Chondrocyte (in vitro differentiated cells): ENCODE measurements around the gene SLC22A12. TPM values are rescaled to one million over a fixed set of nuclear protein-coding genes. Genes with fewer than 3 reads are reported as not detected.

ENCODE experiments used
- DNase-seq: peaks from one replicate; pipeline ENCODE4 v3.0.0; 2021; ENCODE audit warnings: mixed read lengths, low spot score
- H3K27ac Mint-ChIP-seq: one replicate; pipeline ENCODE4 v1.8.0; 2021; ENCODE audit warnings: mild to moderate bottlenecking, moderate library complexity, mixed read lengths; ENCODE audit not compliant: unreplicated experiment
- H3K27me3 Mint-ChIP-seq: 2 replicates; pipeline ENCODE4 v1.8.0; 2021; ENCODE audit warnings: low read depth, mixed read lengths
- H3K36me3 Mint-ChIP-seq: 2 replicates; pipeline ENCODE4 v1.8.0; 2021; ENCODE audit warnings: low read depth, mixed read lengths
- H3K4me1 Mint-ChIP-seq: 2 replicates; pipeline ENCODE4 v1.8.0; 2021; ENCODE audit warnings: low read depth, mild to moderate bottlenecking, mixed read lengths
- H3K4me3 Mint-ChIP-seq: one replicate; pipeline ENCODE4 v1.8.0; 2021; ENCODE audit warnings: mild to moderate bottlenecking, moderate library complexity, mixed read lengths; ENCODE audit not compliant: unreplicated experiment
- H3K9me3 Mint-ChIP-seq: 2 replicates; pipeline ENCODE4 v1.8.0; 2021; ENCODE audit warnings: low read depth, mixed read lengths
- CTCF ChIP-seq: fragments of 200-600 bp; sonication (generic); IDR thresholded peaks from 2 replicates; pipeline ENCODE4 v1.5.0; 2021; ENCODE audit warnings: antibody characterized with exemption, mild to moderate bottlenecking, moderate library complexity
- total RNA-seq: library from RNA; stranded (reverse); gene quantifications from 3 replicates; pipeline ENCODE4 v1.2.1, GENCODE V29; 2021

SLC22A12 gene
- total RNA-seq, 1 donor from 2014 or later: not detected

GRCh38 chr11:64607381-64607985 lies 16.5 kb downstream of the SLC22A12 start:
- H3K9me3 Mint-ChIP-seq: no peaks in the 10 kb centered on the region
- H3K27ac Mint-ChIP-seq: no peak overlapping the region
- H3K4me3 Mint-ChIP-seq: no peak overlapping the region
- no peaks in the 10 kb centered on the region for H3K36me3 Mint-ChIP-seq
- peaks cover 16% of the 10 kb centered on the region for H3K27me3 Mint-ChIP-seq
- no peak for TF ChIP-seq CTCF
- peak; percentile 89 for DNase-seq
- H3K4me1 Mint-ChIP-seq: peaks cover 4% of the 10 kb centered on the region

- H3K27me3 Mint-ChIP-seq: peaks cover 16% of the 10 kb centered on the region
- no peak for TF ChIP-seq CTCF
- peaks cover 4% of the 10 kb centered on the region for H3K4me1 Mint-ChIP-seq
- H3K36me3 Mint-ChIP-seq: no peaks in the 10 kb centered on the region
- DNase-seq: no peak
- H3K9me3 Mint-ChIP-seq: no peaks in the 10 kb centered on the region
- no peak overlapping the region for H3K27ac Mint-ChIP-seq
- no peak overlapping the region for H3K4me3 Mint-ChIP-seq
Measured at GRCh38 chr11:64608046-64608445, 17.0 kb downstream of the SLC22A12 start.

- Mint-ChIP-seq H3K27ac (no peak overlapping the region), H3K4me3 (no peak overlapping the region), H3K36me3 (no peaks in the 10 kb centered on the region), H3K27me3 (peaks cover 16% of the 10 kb centered on the region), H3K9me3 (no peaks in the 10 kb centered on the region), H3K4me1 (peaks cover 4% of the 10 kb centered on the region)
- TF ChIP-seq CTCF: no peak
- peak; percentile 56 for DNase-seq
Measured at GRCh38 chr11:64608636-64609035, 17.6 kb downstream of the SLC22A12 start.

GRCh38 chr11:64609436-64610047 lies 18.5 kb downstream of the SLC22A12 start:
- Mint-ChIP-seq H3K27me3 (peaks cover 14% of the 10 kb centered on the region), H3K4me3 (no peak overlapping the region), H3K36me3 (no peaks in the 10 kb centered on the region), H3K9me3 (no peaks in the 10 kb centered on the region), H3K27ac (no peak overlapping the region), H3K4me1 (peaks cover 4% of the 10 kb centered on the region)
- TF ChIP-seq CTCF: no peak
- DNase-seq: peak; percentile 62

- Mint-ChIP-seq H3K36me3 (no peaks in the 10 kb centered on the region), H3K9me3 (no peaks in the 10 kb centered on the region), H3K4me3 (no peak overlapping the region), H3K27me3 (peaks cover 5% of the 10 kb centered on the region), H3K27ac (no peak overlapping the region), H3K4me1 (peaks cover 4% of the 10 kb centered on the region)
- TF ChIP-seq CTCF: no peak
- peak; percentile 30 for DNase-seq
Measured at GRCh38 chr11:64610596-64610995, 19.6 kb downstream of the SLC22A12 start.
